ENCODE data around the gene KLK1.

KLK1 gene

GRCh38 chr19:50823389-50824042 lies at the start of gene KLK1:
KLK1 (minus strand) TSS chr19:50823787; CDS start chr19:50823748, 39 bp downstream.
- no peak within 1 kb of the TSS for H3K4me3 ChIP-seq (replicated peaks; ENCODE audit: low read depth, low read length)
- DNase-seq (ENCODE audit: low read depth) = no peak
- no peak for TF ChIP-seq CTCF (IDR thresholded peaks at IDR 0.05; ENCODE audit: low read length, missing control alignments)

- no peak for DNase-seq (ENCODE audit: low read depth)
- no peak for TF ChIP-seq CTCF (IDR thresholded peaks at IDR 0.05; ENCODE audit: low read length, missing control alignments)
- no peak within 1 kb of the TSS for H3K4me3 ChIP-seq (replicated peaks; ENCODE audit: low read depth, low read length)
These were observed 49.5 kb upstream of the KLK1 start, which contains the start of gene KLK2 for GRCh38 chr19:50873056-50873455. KLK2 (plus strand) TSS chr19:50873439; CDS start chr19:50873474, 35 bp downstream.

GRCh38 chr19:50870417-50871089 lies 47.0 kb upstream of the KLK1 start:
- TF ChIP-seq CTCF (IDR thresholded peaks at IDR 0.05; ENCODE audit: low read length, missing control alignments) = no peak
- no peak for DNase-seq (ENCODE audit: low read depth)
- no peak overlapping the region for H3K4me3 ChIP-seq (replicated peaks; ENCODE audit: low read depth, low read length)

GRCh38 chr19:50869479-50869878 lies 45.9 kb upstream of the KLK1 start:
- no peak for DNase-seq (ENCODE audit: low read depth)
- TF ChIP-seq CTCF (IDR thresholded peaks at IDR 0.05; ENCODE audit: low read length, missing control alignments) = no peak
- H3K4me3 ChIP-seq (replicated peaks; ENCODE audit: low read depth, low read length) = no peak overlapping the region

- no peak overlapping the region for H3K4me3 ChIP-seq (replicated peaks; ENCODE audit: low read depth, low read length)
- TF ChIP-seq CTCF (IDR thresholded peaks at IDR 0.05; ENCODE audit: low read length, missing control alignments) = no peak
- DNase-seq (ENCODE audit: low read depth) = no peak
These were observed 38.1 kb upstream of the KLK1 start for GRCh38 chr19:50861496-50862286.

- DNase-seq (ENCODE audit: low read depth) = no peak
- no peak for TF ChIP-seq CTCF (IDR thresholded peaks at IDR 0.05; ENCODE audit: low read length, missing control alignments)
- no peak overlapping the region for H3K4me3 ChIP-seq (replicated peaks; ENCODE audit: low read depth, low read length)
These were observed 37.4 kb upstream of the KLK1 start for GRCh38 chr19:50861010-50861409.

Measured in fibroblast of pulmonary artery (primary cell).